Endodermal cell (in vitro differentiated cells): Measurements from ENCODE around the gene RGS14. TPM values are rescaled to one million over a fixed set of nuclear protein-coding genes. Genes with fewer than 3 reads are reported as not detected.

Source experiments
- DNase-seq: peaks from one replicate; pipeline ENCODE4 v3.0.0-alpha.2; 2017
- H3K27ac ChIP-seq: 2 replicates; pipeline ENCODE4 v1.5.1; 2013; ENCODE audit warnings: mild to moderate bottlenecking, low read depth, low read length, moderate library complexity
- H3K27me3 ChIP-seq: 2 replicates; pipeline ENCODE4 v1.6.1; 2013; ENCODE audit warnings: mild to moderate bottlenecking, low read length, moderate library complexity; ENCODE audit not compliant: insufficient read depth, control insufficient read depth, poor library complexity, severe bottlenecking
- H3K36me3 ChIP-seq: 2 replicates; pipeline ENCODE4 v1.7.0; 2013; ENCODE audit warnings: mild to moderate bottlenecking, low read length, moderate library complexity; ENCODE audit not compliant: control insufficient read depth, insufficient read depth
- H3K4me1 ChIP-seq: one replicate; pipeline ENCODE4 v1.7.0; 2013; ENCODE audit warnings: low read length; ENCODE audit not compliant: control insufficient read depth, insufficient read depth
- H3K4me3 ChIP-seq: 2 replicates; pipeline ENCODE4 v1.5.1; 2013; ENCODE audit warnings: mild to moderate bottlenecking, low read length, moderate library complexity
- H3K9ac ChIP-seq: 2 replicates; pipeline ENCODE4 v1.6.1; 2013; ENCODE audit warnings: mild to moderate bottlenecking, low read length, moderate library complexity; ENCODE audit not compliant: poor library complexity, severe bottlenecking; ENCODE audit errors: extremely low read depth
- H3K9me3 ChIP-seq: 2 replicates; pipeline ENCODE4 v1.6.1; 2013; ENCODE audit warnings: mild to moderate bottlenecking, low read length, moderate library complexity; ENCODE audit not compliant: control insufficient read depth
- H3K27ac Mint-ChIP-seq: 2 replicates; pipeline ENCODE4 v1.8.0; 2020; ENCODE audit warnings: mixed read lengths
- H3K27me3 Mint-ChIP-seq: 2 replicates; pipeline ENCODE4 v1.8.0; 2021; ENCODE audit warnings: mild to moderate bottlenecking, mixed read lengths; ENCODE audit not compliant: insufficient read depth
- H3K36me3 Mint-ChIP-seq: 2 replicates; pipeline ENCODE4 v1.8.0; 2020; ENCODE audit warnings: low read depth, mixed read lengths
- H3K4me1 Mint-ChIP-seq: 2 replicates; pipeline ENCODE4 v1.8.0; 2020; ENCODE audit warnings: mixed read lengths
- H3K4me3 Mint-ChIP-seq: 2 replicates; pipeline ENCODE4 v1.8.0; 2020; ENCODE audit warnings: mild to moderate bottlenecking, moderate library complexity, mixed read lengths
- H3K9me3 Mint-ChIP-seq: 2 replicates; pipeline ENCODE4 v1.8.0; 2020; ENCODE audit warnings: mild to moderate bottlenecking, mixed read lengths
- WGBS, 2 experiments: methylation state at CpG; one replicate each; pipeline versions ENCODE4 v1.1.5 to v1.1.7; 2013; ENCODE audit warnings: missing lambda C conversion rate in 2 of 2, mixed read lengths in 1 of 2; ENCODE audit not compliant: insufficient coverage in 1 of 2, insufficient read length in 1 of 2; 5-methylcytosine and 5-hydroxymethylcytosine counted together
- total RNA-seq, 2 donors: library from RNA; stranded (reverse); fragmentation: NEBNext Ultra II Directional in 1 of 2; extraction: Animal tissue kit (Norgen Biotek cat#: 25700) in 1 of 2; gene quantifications; 2 replicates in 1 of 2; 3 replicates in 1 of 2; pipeline ENCODE4 v1.2.1, GENCODE V29; 2021
- TF ChIP-seq, protein P1 (sequence below): fragments of 200-600 bp; sonication (generic); conservative IDR thresholded peaks from 2 replicates; pipeline ENCODE4 v1.5.0; 2021; ENCODE audit warnings: antibody characterized with exemption, mild to moderate bottlenecking

Gene RGS14
- total RNA-seq, 2 donors from 2014 or later, result 14.2 to 21.9 TPM

DNA sequence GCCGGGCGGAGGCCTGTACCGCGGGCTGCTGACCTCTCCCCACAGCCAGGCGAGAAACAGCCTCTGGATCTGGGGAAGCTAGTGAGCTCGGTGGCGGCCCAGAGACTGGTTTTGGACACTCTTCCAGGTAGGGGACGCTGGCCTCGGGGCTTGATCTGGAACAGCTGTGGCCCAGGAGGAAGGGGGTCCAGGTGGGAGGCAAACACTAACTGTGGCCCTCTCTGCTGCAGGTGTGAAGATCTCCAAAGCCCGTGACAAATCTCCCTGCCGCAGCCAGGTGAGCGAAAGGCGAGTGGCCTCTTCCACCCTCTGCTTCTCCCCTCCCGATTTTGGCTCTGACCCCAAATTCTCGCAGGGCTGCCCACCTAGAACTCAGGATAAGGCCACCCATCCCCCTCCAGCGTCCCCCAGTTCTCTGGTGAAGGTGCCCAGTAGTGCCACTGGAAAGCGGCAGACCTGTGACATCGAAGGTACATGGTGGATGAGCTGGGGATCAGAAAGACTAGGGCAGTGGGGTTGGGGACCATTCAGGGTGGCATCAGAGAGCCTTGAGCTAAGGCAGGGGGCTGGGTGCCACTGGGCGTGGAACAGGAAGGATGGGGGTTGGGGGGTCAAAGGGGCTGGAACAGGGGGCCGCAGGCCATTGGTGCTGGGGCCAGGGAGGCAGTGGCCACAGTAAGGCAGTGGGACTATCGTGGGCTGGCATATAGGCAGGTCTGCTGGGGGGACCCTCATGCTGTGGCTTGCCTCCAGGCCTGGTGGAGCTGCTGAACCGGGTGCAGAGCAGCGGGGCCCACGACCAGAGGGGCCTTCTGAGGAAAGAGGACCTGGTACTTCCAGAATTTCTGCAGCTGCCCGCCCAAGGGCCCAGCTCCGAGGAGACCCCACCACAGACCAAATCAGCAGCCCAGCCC is 13.7 kb downstream of the RGS14 start:
- 51 to 60% methylated on average over 14 to 25 of the region's 26 CpGs for WGBS, 2 experiments
- peak overlapping the region; percentile 30 for H3K9ac ChIP-seq
- Mint-ChIP-seq H3K27me3 (peaks cover 21% of the 10 kb centered on the region), H3K4me1 (peaks cover 16% of the 10 kb centered on the region), H3K36me3 (no peaks in the 10 kb centered on the region), H3K4me3 (peak overlapping the region; percentile 69), H3K27ac (peak overlapping the region; percentile 64), H3K9me3 (no peaks in the 10 kb centered on the region)
- no peak overlapping the region for H3K27ac ChIP-seq
- TF ChIP-seq, protein P1, sequence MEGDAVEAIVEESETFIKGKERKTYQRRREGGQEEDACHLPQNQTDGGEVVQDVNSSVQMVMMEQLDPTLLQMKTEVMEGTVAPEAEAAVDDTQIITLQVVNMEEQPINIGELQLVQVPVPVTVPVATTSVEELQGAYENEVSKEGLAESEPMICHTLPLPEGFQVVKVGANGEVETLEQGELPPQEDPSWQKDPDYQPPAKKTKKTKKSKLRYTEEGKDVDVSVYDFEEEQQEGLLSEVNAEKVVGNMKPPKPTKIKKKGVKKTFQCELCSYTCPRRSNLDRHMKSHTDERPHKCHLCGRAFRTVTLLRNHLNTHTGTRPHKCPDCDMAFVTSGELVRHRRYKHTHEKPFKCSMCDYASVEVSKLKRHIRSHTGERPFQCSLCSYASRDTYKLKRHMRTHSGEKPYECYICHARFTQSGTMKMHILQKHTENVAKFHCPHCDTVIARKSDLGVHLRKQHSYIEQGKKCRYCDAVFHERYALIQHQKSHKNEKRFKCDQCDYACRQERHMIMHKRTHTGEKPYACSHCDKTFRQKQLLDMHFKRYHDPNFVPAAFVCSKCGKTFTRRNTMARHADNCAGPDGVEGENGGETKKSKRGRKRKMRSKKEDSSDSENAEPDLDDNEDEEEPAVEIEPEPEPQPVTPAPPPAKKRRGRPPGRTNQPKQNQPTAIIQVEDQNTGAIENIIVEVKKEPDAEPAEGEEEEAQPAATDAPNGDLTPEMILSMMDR, result no peak
- no peaks in the 10 kb centered on the region for H3K27me3 ChIP-seq
- H3K9me3 ChIP-seq, result no peaks in the 10 kb centered on the region
- H3K36me3 ChIP-seq, result no peaks in the 10 kb centered on the region
- H3K4me3 ChIP-seq, result peak overlapping the region; percentile 84
- no peak for DNase-seq
- H3K4me1 ChIP-seq, result no peaks in the 10 kb centered on the region

DNA sequence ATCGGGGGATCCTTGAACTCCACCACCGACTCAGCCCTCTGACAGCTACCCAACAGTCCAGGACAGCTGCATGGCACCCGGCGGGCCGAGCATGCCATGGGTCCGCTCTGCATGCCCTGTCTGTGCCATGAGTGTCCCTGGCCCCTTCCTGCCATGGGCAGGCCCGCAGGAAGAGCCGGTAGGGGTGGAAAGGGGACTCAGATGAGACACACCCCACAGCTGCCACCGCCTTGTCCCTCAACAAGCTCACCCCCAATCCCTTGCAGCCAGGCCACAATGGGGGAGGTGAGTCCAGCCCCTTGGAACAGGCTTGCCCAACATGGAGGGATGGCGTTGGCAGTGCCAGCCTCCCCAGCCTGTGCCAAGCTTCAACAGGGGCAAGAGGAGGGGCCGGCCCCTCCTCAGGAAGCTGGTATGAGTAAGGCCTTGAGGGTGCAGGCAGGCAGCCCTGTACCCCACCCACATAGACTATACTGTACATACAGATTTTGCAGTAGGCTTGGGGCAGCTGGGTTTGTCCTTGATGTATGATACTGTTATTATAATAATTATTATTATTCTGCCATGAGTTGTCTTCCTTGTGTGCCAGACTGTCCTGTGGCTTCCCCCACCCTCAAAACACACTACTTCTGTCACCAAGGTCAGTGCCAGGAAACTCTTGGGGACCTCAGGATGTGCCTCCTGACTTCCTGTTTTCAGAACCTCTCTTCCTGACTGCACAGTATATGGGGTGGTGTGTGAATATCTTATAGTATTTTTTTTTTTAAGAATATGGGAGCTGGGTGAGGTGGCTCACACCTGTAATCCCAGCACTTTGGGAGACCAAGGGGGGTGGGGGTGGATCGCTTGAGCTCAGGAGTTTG is 14.5 kb downstream of the RGS14 start:
- H3K9ac ChIP-seq, result no peak overlapping the region
- Mint-ChIP-seq H3K27me3 (peaks cover 16% of the 10 kb centered on the region), H3K4me1 (peaks cover 13% of the 10 kb centered on the region), H3K9me3 (no peaks in the 10 kb centered on the region), H3K27ac (no peak overlapping the region), H3K36me3 (no peaks in the 10 kb centered on the region), H3K4me3 (peak overlapping the region; percentile 69)
- H3K27me3 ChIP-seq, result no peaks in the 10 kb centered on the region
- DNase-seq, result peak; percentile 43
- no peak overlapping the region for H3K27ac ChIP-seq
- TF ChIP-seq, protein P1, result no peak
- WGBS, 2 experiments, result 93 to 94% methylated on average over 8 to 12 of the region's 12 CpGs
- no peak overlapping the region for H3K4me3 ChIP-seq
- no peaks in the 10 kb centered on the region for H3K36me3 ChIP-seq
- H3K9me3 ChIP-seq, result no peaks in the 10 kb centered on the region
- no peaks in the 10 kb centered on the region for H3K4me1 ChIP-seq

DNA sequence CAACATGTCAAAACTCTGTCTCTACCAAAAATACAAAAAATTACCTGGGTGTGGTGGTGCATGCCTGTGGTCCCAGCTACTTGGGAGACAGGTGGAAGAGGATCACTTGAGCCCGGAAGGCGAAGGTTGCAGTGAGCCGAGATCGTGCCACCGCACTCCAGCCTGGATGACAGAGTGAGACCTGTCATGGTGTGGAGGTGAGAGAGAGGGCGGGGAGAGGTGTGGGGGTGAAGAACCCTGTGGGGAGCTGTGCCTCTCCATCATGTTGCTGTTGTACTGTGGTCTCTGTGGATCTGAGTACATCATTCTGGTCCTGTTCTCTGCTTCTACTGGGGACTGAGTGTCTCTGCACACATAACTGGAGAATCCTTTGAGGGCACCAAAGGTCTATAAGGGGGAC is 15.2 kb downstream of the RGS14 start:
- H3K4me1 ChIP-seq, result no peaks in the 10 kb centered on the region
- Mint-ChIP-seq H3K36me3 (no peaks in the 10 kb centered on the region), H3K27ac (no peak overlapping the region), H3K4me1 (peaks cover 13% of the 10 kb centered on the region), H3K27me3 (peaks cover 12% of the 10 kb centered on the region), H3K4me3 (no peak overlapping the region), H3K9me3 (no peaks in the 10 kb centered on the region)
- H3K9ac ChIP-seq, result no peak overlapping the region
- TF ChIP-seq, protein P1, result no peak
- H3K9me3 ChIP-seq, result no peaks in the 10 kb centered on the region
- H3K36me3 ChIP-seq, result no peaks in the 10 kb centered on the region
- H3K27ac ChIP-seq, result no peak overlapping the region
- 80 to 88% methylated on average over 1 to 6 of the region's 6 CpGs for WGBS, 2 experiments
- H3K4me3 ChIP-seq, result no peak overlapping the region
- H3K27me3 ChIP-seq, result no peaks in the 10 kb centered on the region
- DNase-seq, result no peak
